Measurements from ENCODE around the gene LDLRAD3.
"Not testable (repeated sequence)": the region's sequence is repeated elsewhere in the genome, so short reads cannot be mapped to it uniquely, and the experiment has no call there.

The LDLRAD3 gene

GRCh38 chr11:36008584-36008983 is 64.7 kb downstream of the LDLRAD3 start:
- no peaks in the 10 kb centered on the region for H3K9me3 Mint-ChIP-seq
- H3K4me3 Mint-ChIP-seq: no peak overlapping the region
- H3K36me3 Mint-ChIP-seq (ENCODE audit: low read depth): no peaks in the 10 kb centered on the region
- peaks cover 13% of the 10 kb centered on the region for H3K27me3 Mint-ChIP-seq
- no peaks in the 10 kb centered on the region for H3K4me1 Mint-ChIP-seq (ENCODE audit: low read depth)
- no peak overlapping the region for H3K27ac Mint-ChIP-seq

GRCh38 chr11:36009473-36009872 is 65.6 kb downstream of the LDLRAD3 start:
- H3K4me3 Mint-ChIP-seq: no peak overlapping the region

DNA sequence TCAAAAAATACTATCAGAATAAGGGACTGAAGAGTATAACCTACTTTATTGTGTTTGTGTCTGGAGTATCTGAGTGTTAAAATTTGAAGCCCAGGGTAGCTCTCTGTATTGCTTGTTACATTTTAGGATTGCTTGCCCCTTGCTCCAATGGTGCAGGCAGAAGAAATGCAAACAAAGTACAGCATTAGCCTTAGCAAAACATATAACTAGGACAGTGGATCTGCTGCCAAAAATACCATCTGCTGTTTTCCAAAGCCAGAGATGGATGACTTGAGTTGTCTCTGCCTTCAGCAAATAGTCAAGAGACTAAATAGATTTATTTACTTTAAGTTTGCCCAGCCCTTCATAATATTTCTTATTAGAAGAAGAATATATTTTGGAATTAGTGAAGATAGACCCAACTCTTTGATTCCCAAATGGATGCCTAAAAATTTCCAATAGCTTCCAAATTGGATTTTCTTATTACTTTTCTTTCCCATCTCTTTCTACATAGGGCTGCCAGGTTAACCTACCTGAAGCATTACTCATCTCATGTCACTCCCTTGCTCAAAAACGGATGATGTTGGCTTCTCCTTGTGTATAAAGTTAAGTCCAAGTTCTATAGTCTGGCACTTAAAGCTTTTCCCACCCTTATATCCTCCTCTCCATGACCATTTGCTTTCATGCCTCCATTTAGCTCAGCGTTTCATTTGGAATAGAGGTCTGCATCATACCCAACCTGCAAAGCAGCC is 66.3 kb downstream of the LDLRAD3 start:
- Mint-ChIP-seq H3K36me3 (ENCODE audit: low read depth) (no peaks in the 10 kb centered on the region), H3K4me1 (ENCODE audit: low read depth) (no peaks in the 10 kb centered on the region), H3K27ac (no peak overlapping the region), H3K4me3 (no peak overlapping the region), H3K9me3 (no peaks in the 10 kb centered on the region), H3K27me3 (peaks cover 13% of the 10 kb centered on the region)

More at GRCh38 chr11:36009473-36009872, 65.6 kb downstream of the LDLRAD3 start:
- Mint-ChIP-seq H3K27ac (no peak overlapping the region), H3K9me3 (no peaks in the 10 kb centered on the region), H3K4me1 (ENCODE audit: low read depth) (no peaks in the 10 kb centered on the region), H3K36me3 (ENCODE audit: low read depth) (no peaks in the 10 kb centered on the region), H3K27me3 (peaks cover 13% of the 10 kb centered on the region)

GRCh38 chr11:36011574-36011973 is 67.7 kb downstream of the LDLRAD3 start:
- Mint-ChIP-seq H3K4me3 (no peak overlapping the region), H3K27ac (no peak overlapping the region), H3K36me3 (ENCODE audit: low read depth) (no peaks in the 10 kb centered on the region), H3K27me3 (peaks cover 13% of the 10 kb centered on the region), H3K9me3 (no peaks in the 10 kb centered on the region), H3K4me1 (ENCODE audit: low read depth) (no peaks in the 10 kb centered on the region)

GRCh38 chr11:36012455-36012854 is 68.6 kb downstream of the LDLRAD3 start:
- Mint-ChIP-seq H3K4me1 (ENCODE audit: low read depth) (no peaks in the 10 kb centered on the region), H3K27me3 (peaks cover 13% of the 10 kb centered on the region), H3K36me3 (ENCODE audit: low read depth) (no peaks in the 10 kb centered on the region), H3K9me3 (no peaks in the 10 kb centered on the region), H3K4me3 (no peak overlapping the region), H3K27ac (no peak overlapping the region)

- Mint-ChIP-seq H3K4me1 (ENCODE audit: low read depth) (no peaks in the 10 kb centered on the region), H3K27ac (no peak overlapping the region), H3K9me3 (no peaks in the 10 kb centered on the region), H3K4me3 (no peak overlapping the region), H3K36me3 (ENCODE audit: low read depth) (no peaks in the 10 kb centered on the region), H3K27me3 (peaks cover 13% of the 10 kb centered on the region)
These were observed 69.1 kb downstream of the LDLRAD3 start for GRCh38 chr11:36012979-36013378.

GRCh38 chr11:36013446-36013845 is 69.6 kb downstream of the LDLRAD3 start:
- peaks cover 12% of the 10 kb centered on the region for H3K27me3 Mint-ChIP-seq
- not testable (repeated sequence) for H3K4me1 Mint-ChIP-seq (ENCODE audit: low read depth); H3K4me3 Mint-ChIP-seq; H3K36me3 Mint-ChIP-seq (ENCODE audit: low read depth); H3K27ac Mint-ChIP-seq; H3K9me3 Mint-ChIP-seq

DNA sequence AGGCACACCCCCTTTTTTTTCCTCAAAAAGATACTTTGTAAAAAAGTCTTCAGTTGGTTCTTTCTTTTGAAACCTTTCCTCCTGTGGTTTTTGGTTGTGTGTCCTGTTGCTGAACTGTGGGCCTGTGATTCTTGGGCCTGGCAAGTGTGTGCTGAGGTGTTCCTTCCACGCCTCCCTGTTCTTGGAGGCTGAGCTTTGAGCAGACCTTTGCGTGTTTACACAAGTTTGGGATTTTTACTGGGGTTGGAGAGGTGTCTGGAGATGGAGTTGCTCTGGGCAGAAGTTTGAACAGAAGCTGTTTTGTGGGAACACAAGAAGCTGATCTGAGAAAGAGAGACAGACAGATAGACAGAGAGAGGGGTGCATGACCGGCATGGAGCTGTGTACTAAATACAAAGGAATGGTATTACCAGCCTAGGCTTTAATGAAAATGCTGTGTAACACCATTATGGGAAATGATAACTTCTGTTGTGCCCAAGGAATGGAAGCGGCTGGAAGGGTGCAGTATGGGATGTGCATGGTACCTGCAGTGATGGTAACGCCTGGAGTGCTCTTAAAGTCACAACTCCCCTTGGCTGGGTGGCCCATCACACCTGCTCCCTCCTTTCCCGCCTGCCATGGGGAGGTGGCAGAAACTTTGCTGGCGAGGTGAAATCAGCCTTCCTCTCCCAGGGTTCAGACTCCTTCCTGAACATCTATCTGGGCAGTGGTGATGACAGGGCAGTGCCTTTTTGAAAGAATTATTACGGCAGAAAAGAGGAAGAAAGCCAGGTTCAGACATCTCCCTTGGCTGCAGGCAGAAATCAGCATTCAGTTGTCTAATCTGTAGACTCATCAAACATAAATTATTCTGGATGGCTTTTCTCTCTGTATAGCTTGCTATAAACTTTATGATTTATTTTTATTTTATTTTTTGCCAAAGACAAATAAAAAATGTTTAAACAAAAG is 70.4 kb downstream of the LDLRAD3 start:
- Mint-ChIP-seq H3K27ac (no peak overlapping the region), H3K4me3 (no peak overlapping the region), H3K27me3 (peaks cover 6% of the 10 kb centered on the region), H3K4me1 (ENCODE audit: low read depth) (no peaks in the 10 kb centered on the region), H3K36me3 (ENCODE audit: low read depth) (no peaks in the 10 kb centered on the region), H3K9me3 (no peaks in the 10 kb centered on the region)

DNA sequence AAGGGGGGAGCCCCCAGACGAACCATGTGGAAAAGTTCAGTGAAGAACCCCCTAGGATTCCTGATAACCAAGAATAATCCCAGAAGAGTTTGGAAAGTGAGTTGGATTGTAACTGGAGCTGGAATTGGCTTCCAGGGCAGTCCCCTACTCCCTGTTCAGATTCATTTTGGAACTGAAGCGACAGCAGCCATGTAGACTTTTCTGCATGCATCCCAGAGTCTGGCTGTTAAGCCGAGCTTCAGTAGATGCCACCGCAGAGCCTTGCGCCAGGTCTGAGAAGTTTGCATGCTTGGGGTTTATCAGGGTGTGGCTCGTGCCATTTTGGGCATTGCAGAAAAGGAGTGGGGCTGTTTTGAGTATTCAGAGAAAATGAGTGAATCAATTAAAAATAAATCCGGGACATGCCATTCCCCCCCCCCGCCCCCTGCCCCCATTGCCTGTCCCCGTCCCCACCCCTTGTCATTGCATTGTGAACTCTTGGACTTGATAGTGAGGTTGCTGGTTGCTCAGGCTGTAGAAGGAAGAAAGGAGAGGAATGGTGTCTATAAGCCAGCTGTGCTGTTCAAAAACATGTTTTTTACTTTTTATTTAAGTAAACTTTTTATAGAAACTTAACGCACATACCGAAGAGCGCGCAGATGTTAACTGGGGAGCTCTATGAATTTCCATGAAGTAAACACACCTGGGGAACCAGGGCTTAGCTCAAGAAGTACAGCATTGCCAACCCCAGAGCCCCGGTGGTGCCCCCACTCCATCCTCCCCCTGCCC is 71.2 kb downstream of the LDLRAD3 start:
- H3K4me3 Mint-ChIP-seq: no peak overlapping the region
- no peaks in the 10 kb centered on the region for H3K9me3 Mint-ChIP-seq
- no peak overlapping the region for H3K27ac Mint-ChIP-seq
- H3K36me3 Mint-ChIP-seq (ENCODE audit: low read depth): no peaks in the 10 kb centered on the region
- H3K27me3 Mint-ChIP-seq: peaks cover 6% of the 10 kb centered on the region
- H3K4me1 Mint-ChIP-seq (ENCODE audit: low read depth): no peaks in the 10 kb centered on the region

GRCh38 chr11:36015799-36016198 is 71.9 kb downstream of the LDLRAD3 start:
- H3K36me3 Mint-ChIP-seq (ENCODE audit: low read depth): no peaks in the 10 kb centered on the region
- H3K9me3 Mint-ChIP-seq: no peaks in the 10 kb centered on the region
- no peaks in the 10 kb centered on the region for H3K4me1 Mint-ChIP-seq (ENCODE audit: low read depth)
- no peak overlapping the region for H3K4me3 Mint-ChIP-seq
- no peak overlapping the region for H3K27ac Mint-ChIP-seq
- peaks cover 12% of the 10 kb centered on the region for H3K27me3 Mint-ChIP-seq

DNA sequence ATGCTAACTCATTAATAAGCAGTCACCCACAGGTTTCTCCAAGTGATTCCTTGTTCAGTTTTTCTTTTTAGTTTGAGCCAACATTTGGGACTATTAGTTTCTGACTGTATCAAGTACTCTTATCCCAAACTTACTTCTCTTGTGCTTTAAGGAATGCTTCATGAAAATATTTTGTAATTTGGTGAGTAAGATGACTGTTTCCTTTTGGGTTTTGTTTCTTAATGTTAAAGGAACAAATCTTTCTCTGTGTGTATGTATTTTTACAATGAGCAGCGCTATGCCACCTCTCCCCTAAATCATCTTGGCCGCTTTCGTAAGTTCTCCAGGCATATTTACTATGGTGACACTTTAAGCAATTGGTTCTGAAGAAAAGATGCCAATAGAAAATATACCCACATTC is 72.4 kb downstream of the LDLRAD3 start:
- Mint-ChIP-seq H3K36me3 (ENCODE audit: low read depth) (no peaks in the 10 kb centered on the region), H3K27me3 (peaks cover 16% of the 10 kb centered on the region)

DNA sequence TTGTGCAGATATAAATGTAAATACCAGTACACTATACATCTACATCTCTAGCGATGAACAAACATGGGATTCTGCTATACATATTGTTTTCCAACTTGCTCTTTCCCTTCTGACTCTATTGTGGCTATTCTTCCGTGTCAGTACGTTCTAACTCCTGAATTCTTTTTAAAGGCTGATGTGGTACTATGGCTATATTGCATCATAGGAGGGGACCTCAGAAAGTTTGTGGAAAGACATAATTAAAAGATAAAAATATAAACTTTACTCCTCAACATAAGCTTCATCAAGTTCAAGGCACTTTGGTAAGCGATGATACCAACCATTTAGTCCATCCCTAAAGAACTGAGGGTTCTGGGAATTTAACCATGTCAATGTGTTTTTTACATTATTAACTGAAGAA is 72.8 kb downstream of the LDLRAD3 start:
- Mint-ChIP-seq H3K36me3 (ENCODE audit: low read depth) (no peaks in the 10 kb centered on the region), H3K27me3 (peaks cover 16% of the 10 kb centered on the region), H3K27ac (no peak overlapping the region), H3K4me1 (ENCODE audit: low read depth) (no peaks in the 10 kb centered on the region), H3K4me3 (no peak overlapping the region), H3K9me3 (no peaks in the 10 kb centered on the region)

More for the DNA sequence above, 72.4 kb downstream of the LDLRAD3 start:
- Mint-ChIP-seq H3K4me1 (ENCODE audit: low read depth) (no peaks in the 10 kb centered on the region), H3K9me3 (no peaks in the 10 kb centered on the region), H3K27ac (no peak overlapping the region), H3K4me3 (no peak overlapping the region)

GRCh38 chr11:36019005-36019596 is 75.2 kb downstream of the LDLRAD3 start:
- H3K27ac Mint-ChIP-seq: no peak overlapping the region
- H3K36me3 Mint-ChIP-seq (ENCODE audit: low read depth): no peaks in the 10 kb centered on the region
- no peak overlapping the region for H3K4me3 Mint-ChIP-seq
- H3K9me3 Mint-ChIP-seq: no peaks in the 10 kb centered on the region
- no peaks in the 10 kb centered on the region for H3K4me1 Mint-ChIP-seq (ENCODE audit: low read depth)
- H3K27me3 Mint-ChIP-seq: peaks cover 10% of the 10 kb centered on the region

GRCh38 chr11:36019722-36020121 is 75.9 kb downstream of the LDLRAD3 start:
- no peaks in the 10 kb centered on the region for H3K4me1 Mint-ChIP-seq (ENCODE audit: low read depth)
- no peak overlapping the region for H3K4me3 Mint-ChIP-seq
- H3K27me3 Mint-ChIP-seq: peaks cover 10% of the 10 kb centered on the region
- H3K27ac Mint-ChIP-seq: no peak overlapping the region
- H3K9me3 Mint-ChIP-seq: no peaks in the 10 kb centered on the region
- no peaks in the 10 kb centered on the region for H3K36me3 Mint-ChIP-seq (ENCODE audit: low read depth)

Data from stimulated activated naive CD8-positive, alpha-beta T cell treated with anti-CD3 and anti-CD28 coated beads, Interleukin-15, Interleukin-2, amounts not matched to agents 100 ng/mL and 50 ng/mL, for 24 hours (primary cell).